Left renal cortex interstitium (tissue), 4 donors: ENCODE data around the gene EHF. TPM values are rescaled to one million over a fixed set of nuclear protein-coding genes. Genes with fewer than 3 reads are reported as not detected.
"Not testable (repeated sequence)": the region's sequence is repeated elsewhere in the genome, so short reads cannot be mapped to it uniquely, and the experiment has no call there.

Experiments
- DNase-seq, 4 donors: peaks; one replicate each; pipeline ENCODE4 v3.0.0-alpha.2; 2013; ENCODE audit warnings: low read depth in 4 of 4, low spot score in 2 of 4, missing footprints in 1 of 4
- polyA plus RNA-seq, 4 donors: library from polyadenylated mRNA; unstranded; fragments of 120-200 nt; gene quantifications; one replicate each; pipeline ENCODE4 v1.2.1, GENCODE V29; 2013; ENCODE audit not compliant: insufficient read length in 4 of 4

EHF gene
- polyA plus RNA-seq, result 10 to 100 TPM; 17.8 to 34.5 (median 24.7) TPM

DNA sequence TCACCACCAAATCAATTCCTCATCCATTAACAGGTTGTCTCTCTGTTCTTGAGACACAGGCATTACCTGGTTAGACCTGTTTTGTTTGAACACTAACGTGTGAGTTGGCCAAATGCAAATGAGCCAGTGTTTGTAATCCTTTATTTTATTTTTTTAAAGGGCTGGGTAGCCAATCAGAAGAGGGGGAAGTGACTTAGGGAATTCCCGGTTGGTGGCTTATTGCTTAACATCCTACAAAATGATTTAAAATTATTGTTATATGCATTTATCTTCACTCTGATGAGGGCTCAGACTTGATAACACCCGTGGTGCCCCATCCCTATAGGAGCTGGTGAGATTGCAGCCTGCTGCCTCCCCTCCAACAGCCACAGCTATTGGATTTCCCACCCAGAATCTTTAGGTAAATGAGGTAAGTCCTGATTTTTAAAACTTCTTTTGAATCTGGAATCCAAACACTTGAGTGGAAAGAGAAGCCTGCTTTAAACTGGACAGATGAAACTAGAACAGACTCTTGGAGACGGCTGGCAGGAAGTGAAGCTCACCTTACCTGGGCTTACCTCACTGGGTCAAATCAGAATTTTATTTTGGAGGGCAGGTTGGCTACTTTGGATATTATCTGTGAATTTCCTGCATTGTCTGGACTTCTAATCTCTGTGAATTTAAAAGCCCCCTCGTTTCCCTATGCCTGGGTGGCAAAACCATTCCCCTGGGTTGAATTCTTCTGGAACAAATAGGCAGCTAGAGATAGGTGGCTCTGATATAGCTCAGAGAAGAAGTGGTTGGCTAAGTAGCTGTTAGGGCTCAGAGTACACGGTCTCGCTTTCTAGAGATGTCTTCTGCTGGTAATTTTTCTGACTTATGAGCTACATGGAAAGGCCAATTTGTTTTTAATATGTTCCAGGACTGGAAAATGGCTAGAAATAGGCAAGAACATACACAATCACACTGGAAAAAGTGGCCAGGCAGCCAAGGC lies at the start of gene EHF:
Gene EHF, plus strand, starts transcription at position 274 of the 973 bp plus-strand sequence. CDS start 21,538 bp downstream, outside the sequence.
- no peak for DNase-seq

GRCh38 chr11:34573537-34573936 lies 47.4 kb upstream of the EHF start:
- no peak for DNase-seq

DNA sequence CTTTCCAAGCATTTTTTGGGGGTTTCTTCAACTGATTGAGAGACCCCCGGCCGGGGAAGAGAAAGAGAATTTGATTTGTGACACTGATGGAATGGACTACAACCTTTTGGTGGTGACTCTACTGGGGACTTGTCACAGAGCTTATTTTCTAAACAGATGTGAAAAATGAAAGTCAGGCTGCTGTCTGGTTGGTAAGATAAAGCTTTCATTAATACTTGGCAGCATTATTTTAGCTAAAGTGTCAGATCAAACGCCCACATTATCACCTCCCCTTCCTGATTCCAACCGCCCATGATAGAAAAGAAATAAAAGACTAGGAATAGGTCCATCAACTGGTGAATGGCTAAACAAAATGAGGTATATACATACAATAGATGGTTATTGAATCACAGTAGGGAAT lies 45.6 kb upstream of the EHF start:
- DNase-seq, result no peak

DNA sequence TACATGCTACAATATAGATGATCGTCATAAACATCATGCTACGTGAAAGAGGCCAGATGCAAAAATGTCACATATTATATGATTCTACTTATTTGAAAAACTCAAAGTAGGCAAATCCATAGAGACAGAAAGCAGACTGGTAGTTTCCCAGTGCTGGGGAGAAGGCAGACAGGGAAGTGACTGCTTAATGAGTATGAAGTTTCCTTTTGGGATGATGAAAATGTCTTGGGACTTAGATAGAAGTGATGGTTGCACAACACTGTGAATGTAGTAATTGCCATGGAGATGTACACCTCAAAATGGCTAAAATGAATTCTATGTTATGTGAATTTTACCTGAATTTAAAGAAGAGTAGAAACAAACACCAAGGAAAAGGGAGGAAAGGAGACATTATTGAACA lies 45.2 kb upstream of the EHF start:
- no peak for DNase-seq

GRCh38 chr11:34576331-34576730 lies 44.6 kb upstream of the EHF start:
- DNase-seq, result no peak

DNA sequence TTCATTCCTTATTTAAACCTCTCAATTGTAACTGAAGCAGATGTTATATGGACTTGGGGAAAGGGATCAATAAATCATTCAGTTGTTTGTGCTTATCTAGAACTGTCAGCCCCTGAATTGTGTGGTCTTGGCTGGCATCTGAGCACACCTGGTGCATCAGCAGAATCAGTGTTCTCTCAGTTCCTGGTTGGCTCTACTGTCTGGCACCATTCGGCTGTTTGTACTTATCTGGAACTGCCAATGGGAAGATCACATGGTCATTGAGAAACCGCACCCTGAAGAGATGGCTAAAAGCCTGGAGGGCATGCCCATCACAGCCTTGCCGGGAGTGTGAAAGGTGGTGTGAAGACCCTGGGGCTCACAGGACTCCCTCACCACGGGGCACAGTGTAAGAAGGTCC lies 37.1 kb upstream of the EHF start:
- DNase-seq, result no peak

GRCh38 chr11:34585304-34585734 lies 35.6 kb upstream of the EHF start:
- no peak for DNase-seq

- DNase-seq, result peak in 3 of 4 donors; percentile 34 to 75 (median 40)
Measured at GRCh38 chr11:34585735-34586487, 35.0 kb upstream of the EHF start.

DNA sequence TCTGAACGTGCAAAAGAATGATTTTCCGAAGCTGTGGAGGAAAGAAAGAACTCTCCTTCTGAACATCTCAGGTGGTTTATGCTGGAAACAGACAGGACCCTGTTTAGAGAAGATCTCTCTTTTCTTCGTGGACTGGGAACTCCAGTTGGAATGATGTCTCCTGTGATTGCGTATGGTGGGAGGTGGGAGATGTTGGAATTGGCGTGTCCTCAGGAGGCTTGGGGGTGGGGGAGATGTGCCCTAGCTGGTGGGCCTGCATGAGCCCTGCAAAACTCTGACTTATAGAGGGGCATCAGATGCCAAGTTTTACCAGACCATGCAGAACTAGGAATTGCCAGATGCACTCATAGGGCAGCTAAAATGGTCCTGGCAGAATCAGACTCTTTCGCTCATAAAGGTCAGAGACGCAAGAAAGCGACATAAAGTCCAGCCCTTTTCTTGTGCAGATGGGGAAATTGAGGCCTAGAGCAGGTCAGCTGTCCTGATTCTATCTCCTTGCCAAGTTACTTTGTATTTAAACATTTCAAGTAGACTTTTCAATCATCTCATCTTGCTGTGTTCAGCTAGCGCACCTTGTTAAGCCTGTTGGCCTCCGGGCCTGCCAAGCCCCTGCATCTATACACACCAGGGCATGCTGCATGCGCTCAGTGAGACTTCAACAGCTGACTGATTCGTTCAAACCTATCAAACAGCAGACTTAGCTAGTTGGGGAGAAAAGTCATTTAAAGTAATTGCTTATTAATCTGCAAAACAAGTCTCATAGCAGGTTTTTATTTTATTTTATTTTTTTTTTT lies 34.2 kb upstream of the EHF start:
- no peak for DNase-seq

GRCh38 chr11:34587282-34587677 lies 33.6 kb upstream of the EHF start:
- no peak for DNase-seq

- no peak for DNase-seq
Measured at GRCh38 chr11:34588023-34588422, 32.9 kb upstream of the EHF start.

DNA sequence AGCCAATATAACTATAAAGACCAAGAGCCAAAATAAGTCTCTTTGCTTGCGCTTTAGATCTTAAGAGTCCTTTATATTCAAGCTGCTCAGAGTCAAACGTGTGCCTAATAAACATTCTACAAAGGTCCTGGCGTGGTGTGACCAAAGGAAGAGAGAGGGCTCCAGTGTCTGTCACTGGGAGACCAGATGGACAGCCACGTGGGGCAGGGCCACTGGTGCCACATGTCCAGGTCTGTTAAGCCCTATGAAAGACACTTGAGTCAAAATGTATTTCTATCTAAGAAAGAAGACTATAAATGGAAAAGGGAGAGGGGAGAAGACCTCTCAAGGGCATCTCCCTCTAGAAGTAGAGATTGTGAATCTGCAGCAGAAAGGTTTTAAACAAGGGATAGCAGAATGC lies 32.2 kb upstream of the EHF start:
- DNase-seq, result no peak

DNA sequence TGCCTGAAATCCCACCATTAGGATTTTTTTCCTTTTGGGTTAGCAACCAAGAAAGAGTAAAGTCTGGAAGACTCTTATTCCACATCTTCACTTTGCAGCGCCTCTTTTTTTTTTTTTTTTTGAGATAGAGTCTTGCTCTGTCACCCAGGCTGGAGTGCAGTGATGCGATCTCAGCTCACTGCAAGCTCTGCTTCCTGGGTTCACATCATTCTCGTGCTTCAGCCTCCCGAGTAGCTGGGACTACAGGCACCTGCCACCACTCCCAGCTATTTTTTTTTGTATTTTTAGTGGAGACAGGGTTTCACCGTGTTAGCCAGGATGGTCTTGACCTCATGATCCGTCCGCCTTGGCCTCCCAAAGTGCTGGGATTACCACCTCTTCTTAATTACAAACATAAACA lies 31.7 kb upstream of the EHF start:
- DNase-seq, result not testable (repeated sequence)

- DNase-seq, result no peak
Measured at GRCh38 chr11:34593085-34593484, 27.8 kb upstream of the EHF start.

DNA sequence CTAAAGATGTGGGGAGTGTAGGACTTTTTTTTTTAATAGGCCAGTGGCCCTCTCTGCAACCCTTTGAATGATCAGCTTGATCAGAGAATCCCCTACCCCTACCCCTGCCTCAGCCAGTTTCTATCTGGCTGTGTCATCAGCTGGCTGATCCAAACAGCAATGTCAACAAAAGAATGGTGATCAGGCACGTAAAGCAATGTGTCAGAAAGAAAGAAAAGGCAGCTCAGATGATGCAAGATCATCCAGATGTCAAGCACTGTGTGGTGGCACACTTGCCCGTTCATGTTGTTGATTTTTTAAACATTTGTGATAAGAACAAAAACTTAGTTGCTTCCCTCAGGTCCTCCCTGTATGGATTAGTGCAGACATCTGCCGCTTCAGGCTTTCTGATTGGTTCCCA lies 26.3 kb upstream of the EHF start:
- DNase-seq, result no peak

DNA sequence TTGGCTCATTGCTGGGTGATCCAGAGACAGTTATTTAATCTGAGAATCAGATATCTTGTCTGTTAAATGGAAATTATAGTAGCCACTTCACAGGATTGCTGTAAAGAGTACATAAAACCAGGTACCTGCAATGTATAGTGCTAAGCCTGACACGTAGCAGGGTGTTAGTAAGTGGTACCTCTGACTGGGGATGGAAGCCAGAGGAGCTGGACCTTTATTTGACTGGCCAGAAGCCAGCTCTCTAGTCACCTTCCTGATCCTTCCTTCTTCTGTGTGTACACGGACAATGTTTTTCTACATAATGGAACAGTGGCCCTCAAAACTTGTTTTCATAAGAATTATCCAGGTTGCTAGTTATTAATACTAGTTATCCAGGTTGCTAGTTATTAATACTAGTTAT lies 25.5 kb upstream of the EHF start:
- no peak for DNase-seq

GRCh38 chr11:34595960-34596644 lies 24.8 kb upstream of the EHF start:
- no peak for DNase-seq

DNA sequence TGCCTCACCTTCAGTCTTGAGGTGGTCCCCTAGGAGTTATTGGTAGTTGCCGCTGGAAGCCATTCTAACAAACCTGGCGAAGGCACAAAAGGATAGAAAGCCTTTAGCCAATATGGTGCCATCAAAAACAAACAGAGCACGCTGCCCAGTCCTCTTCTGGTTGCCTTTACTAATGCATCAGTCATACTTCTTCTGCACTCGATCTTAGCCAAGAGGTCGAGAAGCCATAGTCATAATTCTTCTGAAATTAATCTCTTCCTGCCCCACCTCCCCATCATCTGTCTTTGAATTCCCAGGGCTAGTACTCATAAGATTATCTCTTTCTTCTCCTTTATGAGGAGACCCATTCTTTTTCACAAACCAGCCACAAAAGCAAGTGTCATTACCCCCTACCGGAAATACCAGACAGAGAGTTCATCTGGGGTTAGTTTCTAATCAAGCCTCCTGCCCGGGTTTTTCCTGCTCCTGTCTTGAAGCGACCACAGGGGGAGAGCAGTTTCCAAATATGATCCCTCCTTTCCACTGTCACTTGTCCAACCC lies 21.4 kb upstream of the EHF start:
- no peak for DNase-seq

GRCh38 chr11:34600339-34601084 lies 20.4 kb upstream of the EHF start:
- DNase-seq, result peak in 1 of 4 donors; percentile 15
